GM12872 (cell line): ENCODE data around the gene TLR1.

Source experiments
- TF ChIP-seq, protein P1 (sequence below): IDR thresholded peaks from 3 replicates; pipeline ENCODE4 v1.5.1; 2011; ENCODE audit warnings: low read depth, mild to moderate bottlenecking, low read length, moderate library complexity; ENCODE audit not compliant: insufficient read depth

The TLR1 gene

DNA sequence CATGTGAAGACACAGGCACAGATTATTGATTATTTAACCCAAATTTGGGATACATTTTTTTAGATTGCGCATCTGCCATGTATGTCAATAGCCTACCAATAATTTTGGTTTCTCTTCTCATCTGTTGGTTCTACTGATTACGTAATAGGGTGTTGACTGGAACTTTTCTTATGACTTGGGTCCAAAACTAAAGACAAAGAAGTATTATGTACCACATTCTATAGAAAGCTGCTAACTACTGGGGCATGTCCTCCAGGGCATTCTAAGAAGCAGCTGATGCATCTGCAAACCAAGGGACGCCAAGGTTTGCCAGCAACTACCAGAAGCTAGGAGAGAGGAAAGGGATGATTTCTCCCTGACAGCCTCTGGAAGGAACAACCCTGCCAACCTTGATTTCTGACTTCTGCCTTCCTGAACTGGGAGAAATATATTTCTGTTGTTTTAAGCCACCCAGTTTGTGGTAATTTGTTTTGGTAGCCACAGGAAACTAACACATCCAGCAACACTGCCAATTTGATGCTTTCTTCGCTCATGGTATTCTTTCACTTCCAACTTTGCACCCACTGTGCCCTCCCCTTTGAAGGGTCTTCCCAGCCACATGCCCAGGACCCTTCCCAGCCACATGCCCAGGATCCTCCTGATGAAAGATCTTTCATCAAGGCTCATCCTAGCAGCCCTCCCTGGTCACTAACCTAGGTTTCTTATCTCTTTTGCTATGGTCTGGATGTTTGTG is 15.9 kb upstream of the TLR1 start:
- TF ChIP-seq, protein P1, sequence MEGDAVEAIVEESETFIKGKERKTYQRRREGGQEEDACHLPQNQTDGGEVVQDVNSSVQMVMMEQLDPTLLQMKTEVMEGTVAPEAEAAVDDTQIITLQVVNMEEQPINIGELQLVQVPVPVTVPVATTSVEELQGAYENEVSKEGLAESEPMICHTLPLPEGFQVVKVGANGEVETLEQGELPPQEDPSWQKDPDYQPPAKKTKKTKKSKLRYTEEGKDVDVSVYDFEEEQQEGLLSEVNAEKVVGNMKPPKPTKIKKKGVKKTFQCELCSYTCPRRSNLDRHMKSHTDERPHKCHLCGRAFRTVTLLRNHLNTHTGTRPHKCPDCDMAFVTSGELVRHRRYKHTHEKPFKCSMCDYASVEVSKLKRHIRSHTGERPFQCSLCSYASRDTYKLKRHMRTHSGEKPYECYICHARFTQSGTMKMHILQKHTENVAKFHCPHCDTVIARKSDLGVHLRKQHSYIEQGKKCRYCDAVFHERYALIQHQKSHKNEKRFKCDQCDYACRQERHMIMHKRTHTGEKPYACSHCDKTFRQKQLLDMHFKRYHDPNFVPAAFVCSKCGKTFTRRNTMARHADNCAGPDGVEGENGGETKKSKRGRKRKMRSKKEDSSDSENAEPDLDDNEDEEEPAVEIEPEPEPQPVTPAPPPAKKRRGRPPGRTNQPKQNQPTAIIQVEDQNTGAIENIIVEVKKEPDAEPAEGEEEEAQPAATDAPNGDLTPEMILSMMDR: no peak

DNA sequence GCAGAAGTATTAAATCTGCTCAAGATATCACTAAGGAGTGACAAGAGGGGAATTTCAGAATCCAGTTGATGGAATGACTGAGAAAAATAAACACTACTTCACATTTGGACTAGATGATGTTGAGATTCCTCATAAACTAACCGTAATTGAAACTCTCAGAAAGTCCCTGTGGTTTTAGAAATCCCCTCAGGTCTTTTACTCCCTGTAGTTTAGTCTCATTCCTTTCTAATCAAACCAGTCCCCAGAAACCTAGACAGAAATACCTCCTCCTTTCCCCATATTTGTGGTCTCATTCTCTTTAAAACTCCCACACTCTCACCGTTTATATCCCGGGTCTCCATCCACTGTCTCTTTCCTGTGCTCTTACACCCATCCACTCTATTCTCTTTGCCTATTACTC is 15.0 kb upstream of the TLR1 start:
- TF ChIP-seq, protein P1: no peak

DNA sequence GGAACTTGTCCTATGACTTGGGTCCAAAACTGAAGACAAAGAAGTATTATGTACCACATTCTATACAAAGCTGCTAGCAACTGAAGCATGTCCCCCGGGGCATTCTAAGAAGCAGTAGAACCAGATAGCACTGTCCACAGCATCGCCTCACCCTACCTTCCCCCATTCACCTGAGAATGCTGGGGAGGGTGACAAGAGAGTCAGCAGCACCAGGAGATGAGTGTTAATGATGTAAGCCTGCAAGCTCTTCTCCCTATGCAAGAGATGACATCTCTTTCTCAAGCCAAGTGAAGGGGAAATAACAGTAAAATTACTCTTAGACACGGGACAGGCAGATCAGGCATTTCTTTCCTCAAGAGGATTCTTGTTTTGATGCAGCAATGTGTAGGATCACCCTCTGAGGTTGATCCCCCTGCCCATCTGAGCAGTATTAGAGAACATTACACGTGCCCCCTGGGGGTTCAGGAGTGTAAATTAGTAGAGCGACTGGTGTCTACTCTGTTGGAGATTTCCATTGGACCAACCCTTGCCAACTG is 13.9 kb upstream of the TLR1 start:
- TF ChIP-seq, protein P1: 0 out of 3 replicates have a peak, but pooled peaks have one; percentile 1

DNA sequence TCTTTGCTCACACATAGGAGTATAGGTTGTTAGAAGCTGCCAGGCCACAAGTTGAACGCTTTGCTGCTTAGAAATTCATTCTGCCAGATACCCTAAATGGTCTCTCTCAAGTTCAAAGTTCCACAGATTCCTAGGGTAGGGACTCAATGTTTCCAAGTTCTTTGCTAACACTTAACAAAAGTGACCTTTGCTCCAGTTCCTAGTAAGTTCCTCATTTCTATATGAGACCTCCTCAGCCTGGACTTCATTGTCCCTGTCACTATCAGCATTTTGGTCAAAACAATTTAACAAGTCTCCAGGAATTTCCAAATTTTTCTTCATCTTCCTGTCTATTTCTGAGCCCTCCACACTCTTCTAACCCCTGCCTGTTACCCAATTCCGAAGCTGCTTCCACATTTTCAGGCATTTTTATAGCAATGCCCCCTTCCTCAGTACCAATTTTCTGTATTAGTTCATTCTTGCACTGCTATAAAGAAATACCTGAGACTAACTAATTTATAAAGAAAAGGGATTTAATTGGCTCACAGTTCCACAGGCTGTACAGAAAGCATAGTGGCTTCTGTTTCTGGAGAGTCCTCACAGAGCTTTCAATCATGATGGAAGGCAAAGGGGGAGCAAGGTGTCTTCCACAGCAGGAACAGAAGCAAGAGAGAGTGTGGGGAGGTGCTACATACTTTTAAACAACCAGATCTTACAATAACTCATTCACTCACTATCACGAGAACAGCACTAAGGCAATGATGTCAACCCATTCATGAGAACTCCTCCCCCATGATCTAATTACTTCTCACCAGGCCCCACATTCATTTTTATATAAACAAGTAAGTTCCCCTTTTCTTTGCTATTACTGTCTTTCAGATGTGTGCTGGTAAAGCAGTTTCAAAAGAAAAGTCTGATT is 11.5 kb upstream of the TLR1 start:
- TF ChIP-seq, protein P1: no peak

DNA sequence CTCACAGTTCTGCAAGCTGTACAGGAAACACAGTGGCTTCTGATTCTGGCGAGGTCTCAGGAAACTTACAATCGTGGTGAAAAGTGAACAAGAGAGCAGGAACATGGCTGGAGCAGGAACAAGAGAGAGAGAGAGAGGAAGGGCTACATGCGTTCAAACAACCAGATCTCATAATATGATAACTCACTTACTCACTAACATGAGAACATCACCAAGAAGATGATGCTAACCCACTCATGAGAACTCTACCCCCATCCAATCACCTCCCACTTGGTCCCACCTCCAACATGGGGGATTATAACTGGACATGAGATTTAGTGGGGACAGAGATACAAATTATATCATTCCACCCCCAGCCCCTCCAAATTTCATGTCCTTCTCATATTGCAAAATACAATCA is 9.8 kb upstream of the TLR1 start:
- TF ChIP-seq, protein P1: no peak

DNA sequence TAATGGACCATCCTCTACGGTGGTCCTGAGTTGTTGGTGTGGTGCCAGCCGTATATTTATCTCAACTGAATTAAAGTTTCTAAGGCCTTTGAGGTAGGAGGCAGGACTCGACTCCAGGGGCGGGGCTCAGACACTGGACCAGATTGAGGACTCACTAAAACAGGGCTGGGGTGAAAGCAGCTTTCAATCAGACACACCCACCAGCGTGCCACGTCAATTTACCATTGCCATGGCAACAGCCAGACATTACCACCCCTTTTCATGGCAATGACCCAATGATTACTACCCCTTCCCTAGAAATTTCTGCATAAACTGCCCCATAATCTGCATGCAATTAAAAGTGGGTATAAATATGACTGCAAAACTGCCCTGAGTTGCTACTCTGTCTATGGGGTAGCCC is 6.7 kb upstream of the TLR1 start:
- TF ChIP-seq, protein P1: no peak

DNA sequence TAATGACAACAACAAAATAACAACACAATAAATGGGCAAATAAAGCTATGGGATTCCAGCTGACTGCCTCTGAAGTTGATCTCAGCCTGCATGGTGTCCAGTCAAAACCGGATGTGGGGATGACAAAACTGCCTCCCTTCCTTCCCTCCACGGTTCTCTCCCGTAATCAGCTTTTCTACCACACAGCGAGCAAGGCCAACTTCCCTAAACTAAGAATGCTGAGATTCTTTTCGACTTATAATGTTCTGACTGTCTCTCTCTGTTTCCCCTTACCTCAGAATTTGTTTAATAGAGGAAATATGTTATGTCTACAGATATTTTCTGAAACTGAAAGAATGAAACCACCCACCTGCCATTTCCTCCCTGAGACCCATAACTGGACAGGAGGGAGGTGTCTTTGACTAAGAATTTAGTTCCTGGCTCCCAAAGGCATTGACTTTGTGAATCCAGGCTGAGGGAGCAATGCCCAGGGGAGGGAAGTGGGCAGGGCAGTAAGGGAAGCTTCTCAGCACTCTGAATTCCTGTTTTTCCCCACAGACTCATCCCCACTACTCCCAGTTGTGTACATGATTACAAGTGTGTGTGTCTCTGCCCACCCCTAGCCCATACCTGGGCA is 1.0 kb upstream of the TLR1 start:
- TF ChIP-seq, protein P1: no peak
